Activated CD8-positive, alpha-beta memory T cell treated with anti-CD3 and anti-CD28 coated beads, Interleukin-2, amount 50 U/mL, for 24 hours (primary cell): ENCODE results near the gene ERBB4.
"Not testable (repeated sequence)": the region's sequence is repeated elsewhere in the genome, so short reads cannot be mapped to it uniquely, and the experiment has no call there.

Experiments
- DNase-seq: peaks from one replicate; pipeline ENCODE4 v3.0.0-alpha.2; 2020; ENCODE audit errors: extremely low read depth

ERBB4 gene

GRCh38 chr2:212528106-212528856 is 10.3 kb downstream of the ERBB4 start:
- DNase-seq: no peak

- no peak for DNase-seq
Measured at GRCh38 chr2:212526059-212526458, 12.5 kb downstream of the ERBB4 start.

GRCh38 chr2:212523756-212524155 is 14.8 kb downstream of the ERBB4 start:
- DNase-seq: no peak

- DNase-seq: no peak
Measured at GRCh38 chr2:212520340-212520739, 18.3 kb downstream of the ERBB4 start.

GRCh38 chr2:212517693-212518092 is 20.9 kb downstream of the ERBB4 start:
- DNase-seq: no peak

GRCh38 chr2:212505586-212505985 is 33.0 kb downstream of the ERBB4 start:
- no peak for DNase-seq

- DNase-seq: no peak
Measured at GRCh38 chr2:212495046-212495445, 43.6 kb downstream of the ERBB4 start.

GRCh38 chr2:212494418-212495020 is 44.1 kb downstream of the ERBB4 start:
- DNase-seq: no peak

- no peak for DNase-seq
Measured at GRCh38 chr2:212489719-212490346, 48.8 kb downstream of the ERBB4 start.

GRCh38 chr2:212488611-212489010 is 50.0 kb downstream of the ERBB4 start:
- no peak for DNase-seq

- DNase-seq: no peak
Measured at GRCh38 chr2:212484563-212485080, 54.0 kb downstream of the ERBB4 start.

GRCh38 chr2:212480447-212480846 is 58.2 kb downstream of the ERBB4 start:
- no peak for DNase-seq

- no peak for DNase-seq
Measured at GRCh38 chr2:212477571-212477970, 61.0 kb downstream of the ERBB4 start.

- no peak for DNase-seq
Measured at GRCh38 chr2:212473211-212473610, 65.4 kb downstream of the ERBB4 start.

GRCh38 chr2:212467551-212467950 is 71.1 kb downstream of the ERBB4 start:
- not testable (repeated sequence) for DNase-seq

GRCh38 chr2:212465456-212465855 is 73.1 kb downstream of the ERBB4 start:
- no peak for DNase-seq

GRCh38 chr2:212461708-212462107 is 76.9 kb downstream of the ERBB4 start:
- DNase-seq: not testable (repeated sequence)

GRCh38 chr2:212454149-212454548 is 84.5 kb downstream of the ERBB4 start:
- DNase-seq: no peak

GRCh38 chr2:212451786-212452231 is 86.8 kb downstream of the ERBB4 start:
- no peak for DNase-seq

GRCh38 chr2:212448698-212449097 is 89.9 kb downstream of the ERBB4 start:
- DNase-seq: no peak

GRCh38 chr2:212441821-212442220 is 96.8 kb downstream of the ERBB4 start:
- DNase-seq: no peak

GRCh38 chr2:212441141-212441540 is 97.5 kb downstream of the ERBB4 start:
- DNase-seq: no peak
